H1 (cell line): ENCODE measurements around the gene GALE. TPM values are rescaled to one million over a fixed set of nuclear protein-coding genes. Genes with fewer than 3 reads are reported as not detected.
A peak's percentile ranks its signal among the peaks of the same experiment; 100 is the strongest.

Source experiments
- CTCF ChIA-PET: fragments of 300-600 bp; sonication (Branson Sonifier 250); formaldehyde crosslinking; loops from one replicate; lab custom pipeline; 2021; ENCODE audit not compliant: partially characterized antibody; lab: Charles Lee
- POLR2A ChIA-PET: fragments of 300-600 bp; sonication (Branson Sonifier 250); formaldehyde crosslinking; loops from one replicate; lab custom pipeline; 2021; ENCODE audit warnings: inconsistent platforms; ENCODE audit not compliant: partially characterized antibody; lab: Charles Lee
- DNase-seq, 2 experiments: peaks; one replicate each; pipeline versions ENCODE4 v3.0.0 to v3.0.0-alpha.2; 2010 to 2022; ENCODE audit warnings: low spot score in 2 of 2, low read depth in 1 of 2, mixed read lengths in 1 of 2
- FAIRE-seq: peaks from 2 replicates; lab custom pipeline; 2011; peaks lifted over from hg19 to GRCh38; lab: Jason Lieb, UNC
- H2AFZ ChIP-seq: 2 replicates; pipeline ENCODE4 v1.8.1; 2012; ENCODE audit warnings: low read length, inconsistent platforms
- H2AK5ac ChIP-seq: 2 replicates; pipeline ENCODE4 v1.6.1; 2013; ENCODE audit warnings: low read depth, low read length
- H2BK120ac ChIP-seq: replicated peaks from 2 replicates; pipeline ENCODE3; 2013; ENCODE audit warnings: low read depth, low read length, inconsistent platforms
- H2BK12ac ChIP-seq: 2 replicates; pipeline ENCODE4 v1.6.1; 2013; ENCODE audit warnings: low read depth, low read length
- H2BK15ac ChIP-seq: 2 replicates; pipeline ENCODE4 v1.6.1; 2013; ENCODE audit warnings: low read length
- H2BK20ac ChIP-seq: 2 replicates; pipeline ENCODE4 v1.6.1; 2013; ENCODE audit warnings: low read length
- H2BK5ac ChIP-seq: 2 replicates; pipeline ENCODE4 v1.6.1; 2013; ENCODE audit warnings: low read depth, low read length
- H3K14ac ChIP-seq: 2 replicates; pipeline ENCODE4 v1.6.1; 2013; ENCODE audit warnings: inconsistent platforms; ENCODE audit not compliant: insufficient read length
- H3K18ac ChIP-seq: 2 replicates; pipeline ENCODE4 v1.6.1; 2013; ENCODE audit warnings: low read length; ENCODE audit errors: extremely low read depth
- H3K23ac ChIP-seq: 2 replicates; pipeline ENCODE4 v1.6.1; 2013; ENCODE audit warnings: inconsistent platforms; ENCODE audit not compliant: insufficient read length
- H3K23me2 ChIP-seq: 2 replicates; pipeline ENCODE4 v1.6.1; 2013; ENCODE audit warnings: low read depth, low read length
- H3K27ac ChIP-seq: 2 replicates; pipeline ENCODE4 v1.6.1; 2011; ENCODE audit warnings: low read depth, low read length, inconsistent platforms
- H3K27me3 ChIP-seq, 4 experiments: replicated peaks in 1 of 4; 1 replicate in 1 of 4; 2 replicates in 3 of 4; pipeline versions ENCODE4 v1.6.1 to v1.8.1; 2011 to 2013; ENCODE audit warnings: low read length in 3 of 4, mild to moderate bottlenecking in 3 of 4, inconsistent platforms in 2 of 4, mixed read lengths in 2 of 4, moderate library complexity in 1 of 4; ENCODE audit not compliant: control insufficient read depth in 3 of 4, insufficient read depth in 3 of 4; ENCODE audit errors: extremely low read depth in 1 of 4
- H3K36me3 ChIP-seq, 4 experiments: 2 replicates each; pipeline versions ENCODE4 v1.6.1 to v1.8.1; 2011 to 2013; ENCODE audit warnings: mild to moderate bottlenecking in 4 of 4, low read length in 3 of 4, moderate library complexity in 2 of 4, control low read depth in 1 of 4, inconsistent platforms in 1 of 4; ENCODE audit not compliant: insufficient read depth in 4 of 4, control insufficient read depth in 2 of 4
- H3K4ac ChIP-seq: replicated peaks from 2 replicates; pipeline ENCODE3; 2013; ENCODE audit warnings: low read length, low read depth, mixed read lengths, inconsistent platforms; ENCODE audit not compliant: insufficient read length
- H3K4me1 ChIP-seq, 4 experiments: replicated peaks in 1 of 4; 1 replicate in 1 of 4; 2 replicates in 3 of 4; pipeline versions ENCODE4 v1.6.1 to v1.8.1; 2011 to 2013; ENCODE audit warnings: low read length in 3 of 4, inconsistent platforms in 2 of 4, mixed read lengths in 1 of 4; ENCODE audit not compliant: insufficient read depth in 4 of 4, control insufficient read depth in 3 of 4
- H3K4me2 ChIP-seq, 2 experiments: 2 replicates each; pipeline versions ENCODE4 v1.6.1 to v1.8.1; 2011 to 2013; ENCODE audit warnings: low read depth in 2 of 2, low read length in 2 of 2, control low read depth in 1 of 2, inconsistent platforms in 1 of 2, mild to moderate bottlenecking in 1 of 2; ENCODE audit not compliant: insufficient read depth in 1 of 2
- H3K4me3 ChIP-seq, 4 experiments: fragments of 200-600, 300-600 bp in 1 of 4; sonication (generic), shearing (Covaris generic), sonication (Bioruptor Twin) in 1 of 4; 2 replicates each; pipeline versions ENCODE4 v1.5.1 to v1.8.1; 2011 to 2016; ENCODE audit warnings: low read length in 4 of 4, low read depth in 3 of 4, control low read depth in 2 of 4, inconsistent platforms in 2 of 4, mild to moderate bottlenecking in 2 of 4, mixed read lengths in 1 of 4, moderate library complexity in 1 of 4; ENCODE audit not compliant: insufficient read depth in 2 of 4; ENCODE audit errors: extremely low read depth in 1 of 4
- H3K56ac ChIP-seq: replicated peaks from 2 replicates; pipeline ENCODE3; 2013; ENCODE audit warnings: low read depth, mild to moderate bottlenecking, mixed read lengths, low read length, inconsistent platforms; ENCODE audit not compliant: insufficient read length
- H3K79me1 ChIP-seq: 2 replicates; pipeline ENCODE4 v1.6.1; 2013; ENCODE audit warnings: low read depth, low read length, control low read depth
- H3K79me2 ChIP-seq, 2 experiments: 2 replicates each; pipeline versions ENCODE4 v1.6.1 to v1.8.1; 2012 to 2013; ENCODE audit warnings: low read length in 2 of 2, mild to moderate bottlenecking in 2 of 2, inconsistent platforms in 1 of 2; ENCODE audit not compliant: insufficient read depth in 2 of 2, control insufficient read depth in 1 of 2
- H3K9ac ChIP-seq, 4 experiments: replicated peaks in 1 of 4; 1 replicate in 1 of 4; 2 replicates in 3 of 4; pipeline versions ENCODE4 v1.6.1 to v1.8.1; 2011 to 2013; ENCODE audit warnings: low read depth in 3 of 4, low read length in 3 of 4, control low read depth in 2 of 4, mild to moderate bottlenecking in 2 of 4, moderate library complexity in 2 of 4, inconsistent platforms in 1 of 4; ENCODE audit errors: extremely low read depth in 1 of 4
- H3K9me3 ChIP-seq, 2 experiments: 2 replicates each; pipeline versions ENCODE4 v1.6.1 to v1.8.1; 2012 to 2013; ENCODE audit warnings: mild to moderate bottlenecking in 2 of 2, moderate library complexity in 2 of 2, control low read depth in 1 of 2, inconsistent platforms in 1 of 2, low read depth in 1 of 2, low read length in 1 of 2, mixed read lengths in 1 of 2; ENCODE audit not compliant: insufficient read depth in 2 of 2
- H4K20me1 ChIP-seq, 2 experiments: replicated peaks in 1 of 2; 2 replicates each; pipeline versions ENCODE3 to v1.8.1; 2011 to 2013; ENCODE audit warnings: inconsistent platforms in 2 of 2, low read length in 2 of 2, mild to moderate bottlenecking in 1 of 2; ENCODE audit not compliant: insufficient read depth in 2 of 2, control insufficient read depth in 1 of 2
- H4K5ac ChIP-seq: 2 replicates; pipeline ENCODE4 v1.6.1; 2013; ENCODE audit warnings: low read length, low read depth, mixed read lengths, inconsistent platforms; ENCODE audit not compliant: insufficient read length
- H4K8ac ChIP-seq: 2 replicates; pipeline ENCODE4 v1.8.0; 2013; ENCODE audit warnings: mild to moderate bottlenecking, moderate library complexity, low read length, inconsistent platforms; ENCODE audit not compliant: insufficient read depth; ENCODE audit errors: extremely low read depth
- H4K91ac ChIP-seq: replicated peaks from 2 replicates; pipeline ENCODE3; 2013; ENCODE audit warnings: low read length, mixed read lengths, inconsistent platforms; ENCODE audit not compliant: insufficient read length
- ASH2L ChIP-seq: fragments of 200-600, 300-600 bp; sonication (generic); IDR thresholded peaks from one replicate; pipeline ENCODE4 v1.7.1; 2017; ENCODE audit warnings: low read length
- CEBPB ChIP-seq: IDR thresholded peaks from 2 replicates; pipeline ENCODE4 v1.6.1; 2012; ENCODE audit warnings: low read depth, low read length
- CHD1 ChIP-seq: IDR thresholded peaks from 2 replicates; pipeline ENCODE4 v1.6.1; 2012; ENCODE audit warnings: low read depth, low read length, improper control_type of control experiment
- CHD2 ChIP-seq: IDR thresholded peaks from 2 replicates; pipeline ENCODE4 v1.6.1; 2012; ENCODE audit warnings: low read length, improper control_type of control experiment
- CREB1 ChIP-seq: IDR thresholded peaks from 2 replicates; pipeline ENCODE4 v1.6.1; 2012; ENCODE audit warnings: inconsistent platforms
- EGR1 ChIP-seq: IDR thresholded peaks from 2 replicates; pipeline ENCODE4 v1.6.1; 2011; ENCODE audit warnings: low read depth, low read length, borderline replicate concordance
- GABPA ChIP-seq: IDR thresholded peaks from 2 replicates; pipeline ENCODE4 v1.6.1; 2011; ENCODE audit warnings: mild to moderate bottlenecking, low read length, moderate library complexity, borderline replicate concordance; ENCODE audit not compliant: insufficient read depth
- JUN ChIP-seq: IDR thresholded peaks from 2 replicates; pipeline ENCODE4 v1.6.1; 2011; ENCODE audit warnings: low read depth, mild to moderate bottlenecking, improper control_type of control experiment, low read length
- KDM5A ChIP-seq: fragments of 200-600 bp; IDR thresholded peaks from 2 replicates; pipeline ENCODE4 v1.7.1; 2012; ENCODE audit warnings: mild to moderate bottlenecking, low read length, inconsistent platforms, mixed read lengths
- NRF1 ChIP-seq: IDR thresholded peaks from 2 replicates; pipeline ENCODE4 v1.6.1; 2011; ENCODE audit warnings: mild to moderate bottlenecking, low read depth, low read length, improper control_type of control experiment
- POU5F1 ChIP-seq: IDR thresholded peaks from 2 replicates; pipeline ENCODE4 v1.6.1; 2011; ENCODE audit warnings: low read depth, mild to moderate bottlenecking, low read length, moderate library complexity
- SIRT6 ChIP-seq: IDR thresholded peaks from one replicate; pipeline ENCODE4 v1.7.1; 2012; ENCODE audit warnings: low read length, inconsistent platforms
- SP1 ChIP-seq: IDR thresholded peaks from 2 replicates; pipeline ENCODE4 v1.6.1; 2011; ENCODE audit warnings: low read depth, low read length
- SUZ12 ChIP-seq: fragments of 200-600 bp; sonication (generic); IDR thresholded peaks from 2 replicates; pipeline ENCODE4 v1.6.1; 2012; ENCODE audit warnings: mild to moderate bottlenecking, inconsistent platforms, low read length, moderate library complexity, mixed read lengths
- TEAD4 ChIP-seq: IDR thresholded peaks from 2 replicates; pipeline ENCODE4 v1.6.1; 2012; ENCODE audit warnings: low read depth, low read length, inconsistent platforms, mixed read lengths
- YY1 ChIP-seq: IDR thresholded peaks from 2 replicates; pipeline ENCODE4 v1.6.1; 2011; ENCODE audit warnings: low read depth, mild to moderate bottlenecking, low read length
- WGBS, 2 experiments: shearing (Covaris generic) in 1 of 2; methylation state at CpG; one replicate each; pipeline versions ENCODE4 v1.1.6 to v1.1.7; 2013 to 2015; ENCODE audit warnings: low lambda C conversion rate in 2 of 2, mixed read lengths in 2 of 2, inconsistent platforms in 1 of 2, low coverage in 1 of 2, missing lambda C conversion rate in 1 of 2; ENCODE audit not compliant: insufficient replicate concordance in 2 of 2, insufficient coverage in 1 of 2, insufficient read length in 1 of 2; ENCODE audit errors: extremely low coverage in 1 of 2, missing lambda C conversion rate in 1 of 2; 5-methylcytosine and 5-hydroxymethylcytosine counted together
- polyA plus RNA-seq, 7 experiments: library from polyadenylated mRNA; depleted of rRNA in 3 of 7; stranded (reverse) in 5 of 7; unstranded in 2 of 7; fragments of >200 nt in 5 of 7; fragments of 200-250 nt in 2 of 7; gene quantifications; 1 replicate in 5 of 7; 2 replicates in 1 of 7; 4 replicates in 1 of 7; pipeline versions ENCODE4 v1.2.1 to v1.2.3, GENCODE V29; 2011 to 2013; ENCODE audit warnings: missing spikeins in 2 of 7, mixed read lengths in 2 of 7
- total RNA-seq: library from RNA; stranded (reverse); fragmentation: NEBNext Ultra II Directional; extraction: Animal tissue kit (Norgen Biotek cat#: 25700); gene quantifications from 2 replicates; pipeline ENCODE4 v1.2.1, GENCODE V29; 2021

GALE gene
- total and polyA plus RNA-seq, 2 of the 8 experiments (the other 6 are each of a cell fraction or from before 2014, with no cell fraction given) = 26.0 to 33.9 TPM

DNA sequence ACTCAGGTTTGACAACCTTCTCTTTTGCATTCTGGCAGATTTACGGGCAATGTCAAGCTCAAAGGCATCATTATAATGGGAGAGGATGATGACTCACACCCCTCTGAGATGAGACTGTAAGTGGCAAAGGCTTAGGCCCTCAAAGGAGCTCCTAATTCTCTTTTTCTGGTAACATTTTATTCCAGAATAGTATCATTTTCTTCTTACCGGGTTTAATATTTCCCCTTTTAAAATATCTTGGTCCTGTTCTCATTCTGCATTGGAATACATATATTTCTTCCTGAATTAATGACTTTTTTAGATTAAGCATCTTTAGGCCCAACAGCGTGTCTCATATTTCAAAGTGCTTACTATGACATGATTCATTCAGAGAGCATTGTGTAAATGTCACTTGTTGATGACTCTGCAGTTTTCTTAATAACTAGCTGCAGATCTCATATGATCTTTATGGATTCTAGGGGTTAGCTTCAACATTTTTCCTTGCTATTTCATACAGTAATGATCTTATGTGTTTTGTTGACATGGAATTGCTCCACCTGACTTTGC lies 20.7 kb downstream of the GALE start:
- Histone ChIP-seq H2AK5ac (no peak overlapping the region), H3K27ac (no peak overlapping the region), H4K5ac (no peak overlapping the region), H3K9me3 (no peaks in the 10 kb centered on the region), H2BK15ac (no peak overlapping the region), H2BK5ac (no peak overlapping the region), H3K27me3 (no peaks in the 10 kb centered on the region), H3K36me3 (peaks cover 0 to 12% (median 5%) of the 10 kb centered on the region in 4 experiments; a peak in 3 of 8 replicates), H2AFZ (no peak overlapping the region), H3K4me2 (peak overlapping the region in 1 of 2 experiments; percentile 88; a peak in 1 of 4 replicates), H2BK20ac (no peak overlapping the region), H3K56ac (no peak overlapping the region), H4K91ac (no peak overlapping the region), H3K4me1 (peaks cover 0 to 5% (median 3%) of the 10 kb centered on the region in 4 experiments; a peak in 3 of 7 replicates), H3K9ac (no peak overlapping the region), H3K18ac (no peak overlapping the region), H3K79me2 (peaks cover 12 to 34% of the 10 kb centered on the region in 2 experiments), H3K23me2 (peaks cover 6% of the 10 kb centered on the region; the same call in 1 of the 2 replicates), H3K4ac (no peak overlapping the region), H3K4me3 (no peak overlapping the region), H4K20me1 (peaks cover 0 to 3% of the 10 kb centered on the region in 2 experiments), H2BK12ac (no peak overlapping the region), H2BK120ac (no peak overlapping the region), H3K23ac (no peak overlapping the region), H3K14ac (no peak overlapping the region), H3K79me1 (0 out of 2 replicates have a peak, but pooled peaks cover 4% of the 10 kb centered on the region), H4K8ac (no peak overlapping the region)
- FAIRE-seq = no peak
- CTCF ChIA-PET = interaction anchor here (0.6 to 3.5 kb wide), 4 partner anchors 9 to 31 kb away, joined by 3 to 16 read pairs (median 4); partner anchors contain the start of gene LYPLA2
- WGBS, 2 experiments = 91% methylated on average over 3 of the region's 3 CpGs; no CpG with 5 or more reads in 1 of the 2 experiments
- DNase-seq = no peak
- POLR2A ChIA-PET = interaction anchor here (0.6 to 12.5 kb wide), 6 partner anchors 14 to 149 kb away, joined by 3 to 192 read pairs (median 4); partner anchors contain the start of genes GALE, LYPLA2 and RPL11
- TF ChIP-seq KDM5A (no peak), SIRT6 (no peak), CEBPB (no peak), TEAD4 (no peak), CHD1 (no peak), SUZ12 (no peak), YY1 (no peak), CREB1 (no peak), GABPA (no peak), EGR1 (no peak), CHD2 (no peak), NRF1 (no peak), ASH2L (no peak), POU5F1 (no peak), JUN (no peak), SP1 (no peak)
